ENCODE measurements around the gene CIROP.

DNA sequence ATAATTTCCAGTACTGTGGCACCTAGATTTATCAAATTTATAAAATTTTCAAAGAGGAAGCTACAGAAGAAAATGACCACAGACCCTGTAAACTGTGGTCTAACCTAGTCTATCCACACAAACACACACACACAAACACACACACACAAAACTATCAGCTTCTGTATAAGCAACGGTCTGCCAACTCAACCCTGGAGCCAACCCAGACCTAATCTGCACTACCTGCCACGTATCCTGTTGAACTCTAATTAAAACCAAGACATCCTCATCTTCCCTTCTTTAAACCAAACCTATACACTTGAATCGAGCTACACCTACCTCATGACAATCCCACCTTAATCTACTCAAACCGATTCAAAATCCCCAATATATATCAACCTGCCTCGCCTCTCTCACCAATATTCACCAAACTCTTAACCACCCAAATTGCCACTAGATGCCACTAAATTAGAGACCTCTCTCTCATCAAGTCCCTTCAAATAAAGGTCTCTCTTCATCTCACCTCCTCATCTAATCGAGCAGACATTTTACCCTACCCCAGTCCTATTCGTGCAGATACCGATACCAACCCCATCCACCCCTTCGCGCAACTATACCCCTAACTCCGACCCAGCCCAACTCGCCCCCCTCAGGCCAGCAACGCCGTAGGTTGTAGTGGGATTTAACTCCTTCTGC, 10.7 kb downstream of the CIROP start:
- no peak for TF ChIP-seq EZH2 (IDR thresholded peaks at IDR 0.05; ENCODE audit: low read length, missing control alignments)
- TF ChIP-seq CTCF (conservative IDR thresholded peaks at IDR 0.05 in 1 of 2, IDR thresholded peaks at IDR 0.05 in 1 of 2; ENCODE audit: low read depth in 1 of 2, low read length in 2 of 2): peak; percentile 27

Measured in fibroblast of lung (primary cell).